T-helper 2 cell treated with Interferon-gamma antibody and Interleukin-4, amounts not matched to agents 100 ng/mL and 5 ng/mL, for 36 hours (primary cell): ENCODE data around the gene ATP7B. TPM values are rescaled to one million over a fixed set of nuclear protein-coding genes. Genes with fewer than 3 reads are reported as not detected.
"Not testable (repeated sequence)": the region's sequence is repeated elsewhere in the genome, so short reads cannot be mapped to it uniquely, and the experiment has no call there.

Experiments
- intact Hi-C: fragments of 100-400 bp; cut with micrococcal nuclease; formaldehyde crosslinking; loops from one replicate; pipeline ENCODE4 v1.15.1; 2023
- total RNA-seq: library from RNA; stranded (reverse); gene quantifications from 2 replicates; pipeline ENCODE4 v1.2.3, GENCODE V29; 2022

ATP7B gene
- 0.84 and 1.9 TPM in 2 replicates for total RNA-seq

DNA sequence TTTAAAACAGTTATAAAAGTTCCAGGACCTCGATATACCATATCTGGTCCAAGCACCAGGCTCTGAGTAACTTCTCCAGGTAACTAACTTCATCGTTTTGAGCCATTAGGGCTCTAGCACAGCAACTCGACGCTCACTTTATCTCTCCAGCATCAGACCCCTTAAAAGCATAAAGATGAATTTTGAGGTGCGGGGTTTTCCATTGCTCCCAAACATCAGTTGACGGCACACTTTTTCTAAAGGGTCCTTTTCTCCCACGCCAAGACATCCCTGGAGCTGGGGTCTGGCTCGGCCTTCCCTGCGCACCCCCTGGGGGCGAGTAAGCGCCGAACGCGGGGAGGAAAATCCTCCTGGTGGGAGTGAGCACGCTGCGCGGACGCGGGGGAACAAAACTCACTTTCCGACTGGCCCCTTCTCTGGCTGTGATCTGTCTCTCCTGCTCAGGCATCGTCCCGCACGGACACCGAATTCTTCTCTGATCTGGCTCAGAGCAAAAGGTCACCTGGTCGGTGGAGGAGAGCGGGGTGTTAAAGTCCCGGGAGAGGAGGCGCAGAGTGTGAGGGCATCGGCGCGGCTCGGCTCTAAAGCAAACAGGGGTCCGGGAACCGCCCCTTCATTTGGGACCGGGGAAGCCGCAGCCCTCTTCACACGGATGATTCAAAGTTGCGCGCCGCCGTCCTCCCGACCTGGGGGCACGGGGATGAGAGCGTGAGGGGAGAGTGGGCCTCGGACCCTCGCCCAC is at the start of gene ATP7B:
ATP7B (minus strand) TSS at position 561 of the 742 bp plus-strand sequence; CDS start at position 448, 113 bp downstream.
- intact Hi-C loops: loop anchor here (5.0 to 10.0 kb wide), 3 partner anchors 396 to 1929 kb away; partner anchors contain the start of gene SUGT1

DNA sequence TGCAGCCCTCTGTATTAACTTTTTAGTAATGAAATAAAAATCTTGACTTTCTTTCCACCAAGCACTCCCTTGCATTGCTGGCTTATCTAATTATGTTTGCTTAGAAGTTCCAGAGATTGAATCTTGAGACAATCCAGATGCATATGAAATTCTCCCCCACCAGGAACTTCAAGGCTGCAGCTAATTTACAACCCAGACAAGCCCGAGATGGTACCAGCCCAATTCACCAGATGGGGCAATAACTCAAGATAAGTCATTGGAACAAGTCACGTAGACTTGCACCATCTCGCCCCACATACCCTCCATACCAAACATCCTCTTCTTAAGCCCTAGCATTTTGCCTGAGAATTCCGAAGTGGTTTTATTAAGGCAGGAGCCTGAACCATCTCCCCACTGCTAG is 42.2 kb upstream of the ATP7B start:
- intact Hi-C loops: no loop called here

DNA sequence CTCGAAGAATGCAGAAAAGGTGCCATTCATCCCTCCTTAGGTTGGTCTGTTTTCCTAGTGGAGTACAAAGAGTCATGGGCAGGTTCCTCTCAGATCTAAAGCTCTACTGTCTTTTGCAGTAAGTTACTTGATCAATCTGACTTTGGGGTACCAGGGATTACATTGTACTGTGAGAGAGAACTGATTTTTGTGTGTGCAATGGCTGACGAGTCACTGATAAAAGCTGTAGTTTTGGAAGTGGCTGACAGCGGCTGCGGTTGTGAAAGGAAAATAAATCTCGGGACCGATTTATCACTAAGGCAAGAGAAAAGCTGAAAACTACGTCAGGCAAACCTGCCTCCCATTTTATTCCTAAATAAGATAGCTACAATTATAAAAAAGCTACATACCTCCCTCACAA is 40.1 kb upstream of the ATP7B start:
- intact Hi-C loops: no loop called here

- intact Hi-C loops: no loop called here
Measured at GRCh38 chr13:52048516-52048915, 37.3 kb upstream of the ATP7B start.

DNA sequence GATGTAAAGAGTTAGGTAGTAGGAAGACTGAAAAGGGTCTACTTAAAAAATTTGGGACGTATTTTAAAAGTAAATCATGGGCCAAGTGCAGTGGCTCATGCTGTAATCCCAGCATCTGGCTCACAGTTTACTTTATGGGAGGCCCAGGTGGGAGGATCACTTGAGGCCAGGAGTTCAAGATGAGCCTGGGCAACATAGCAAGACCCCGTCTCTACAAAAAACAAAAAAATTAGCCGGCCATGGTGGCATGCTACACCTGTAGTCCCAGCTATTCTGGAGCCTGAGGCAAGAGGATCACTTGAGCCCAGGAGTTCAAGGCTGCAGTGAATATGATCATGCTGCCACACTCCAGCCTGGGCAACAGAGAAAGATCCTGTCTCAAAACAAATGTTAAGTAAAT is 36.2 kb upstream of the ATP7B start:
- intact Hi-C loops: no loop called here

DNA sequence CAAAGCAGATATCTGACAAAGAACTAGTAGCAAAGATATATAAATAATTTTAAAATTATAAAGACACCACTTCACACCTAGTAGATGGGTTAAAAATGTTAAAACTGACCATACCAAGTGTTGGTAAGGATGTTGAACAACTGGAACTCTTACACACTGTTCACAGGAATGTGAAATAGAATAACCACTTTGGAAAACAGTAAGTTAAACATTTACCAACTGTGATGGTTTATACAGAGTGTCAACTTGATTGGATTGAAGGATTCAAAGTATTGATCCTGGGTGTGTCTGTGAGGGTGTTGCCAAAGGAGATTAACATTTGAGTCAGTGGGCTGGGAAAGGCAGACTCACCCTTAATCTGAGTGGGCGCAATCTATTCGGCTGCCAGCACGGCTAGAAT is 32.4 kb upstream of the ATP7B start:
- intact Hi-C loops: no loop called here

GRCh38 chr13:52036037-52036436 is 24.8 kb upstream of the ATP7B start:
- intact Hi-C loops: no loop called here

DNA sequence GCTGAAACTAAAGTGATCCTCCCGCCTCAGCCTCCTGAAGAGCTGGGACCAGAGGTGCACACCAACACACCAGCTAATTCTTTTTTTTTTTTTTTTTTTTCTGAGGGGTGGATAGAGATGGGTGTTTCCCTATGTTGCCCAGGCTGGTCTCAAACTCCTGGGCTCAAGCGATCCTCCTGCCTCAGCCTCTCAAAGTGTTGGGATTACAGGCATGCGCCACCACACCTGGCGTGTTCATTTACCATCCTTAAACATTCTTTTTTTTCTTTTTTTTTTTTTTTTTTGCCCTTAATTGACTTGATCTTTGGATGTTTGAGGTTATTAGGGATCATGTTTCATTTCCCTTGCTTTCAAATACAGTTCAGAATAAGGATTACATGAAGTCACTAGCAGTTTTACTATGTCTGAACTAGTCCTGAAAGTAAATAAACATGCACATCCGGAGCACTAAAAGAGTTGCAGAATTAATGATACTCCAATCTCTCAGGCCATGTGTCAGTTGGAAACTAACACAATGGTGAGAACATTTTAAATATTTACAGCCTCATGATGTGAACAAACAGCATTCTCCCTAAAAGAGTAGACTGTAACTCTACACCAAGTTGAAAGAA is 23.5 kb upstream of the ATP7B start:
- intact Hi-C loops: no loop called here

- intact Hi-C loops: no loop called here
Measured at GRCh38 chr13:52033039-52033438, 21.8 kb upstream of the ATP7B start.

DNA sequence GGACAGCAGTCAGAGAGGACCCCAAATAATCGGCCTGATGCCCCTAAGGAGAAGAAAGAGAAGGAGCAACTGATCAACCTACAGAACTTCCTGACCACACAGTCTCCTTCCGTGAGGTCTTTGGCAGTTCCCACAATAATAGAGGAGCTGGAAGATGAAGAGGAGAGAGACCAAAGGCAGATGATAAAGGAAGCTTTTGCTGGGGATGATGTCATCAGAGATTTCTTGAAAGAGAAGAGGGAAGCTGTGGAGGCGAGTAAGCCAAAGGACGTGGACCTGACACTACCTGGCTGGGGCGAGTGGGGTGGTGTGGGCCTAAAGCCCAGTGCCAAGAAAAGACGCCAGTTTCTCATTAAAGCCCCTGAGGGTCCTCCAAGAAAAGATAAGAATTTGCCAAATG is 19.2 kb upstream of the ATP7B start:
- intact Hi-C loops: not testable (repeated sequence)

DNA sequence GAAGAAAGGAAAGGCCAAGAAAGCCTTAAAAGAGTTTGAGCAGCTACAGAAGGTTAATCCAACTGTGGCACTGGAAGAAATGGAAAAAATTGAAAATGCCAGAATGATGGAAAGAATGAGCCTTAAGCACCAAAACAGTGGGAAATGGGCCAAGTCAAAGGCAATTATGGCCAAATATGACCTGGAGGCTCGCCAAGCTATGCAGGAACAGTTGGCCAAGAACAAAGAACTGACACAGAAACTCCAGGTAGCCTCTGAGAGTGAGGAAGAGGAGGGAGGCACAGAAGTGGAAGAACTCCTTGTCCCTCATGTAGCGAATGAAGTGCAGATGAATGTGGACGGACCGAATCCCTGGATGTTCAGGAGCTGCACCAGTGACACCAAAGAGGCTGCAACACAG is 18.3 kb upstream of the ATP7B start:
- intact Hi-C loops: no loop called here

DNA sequence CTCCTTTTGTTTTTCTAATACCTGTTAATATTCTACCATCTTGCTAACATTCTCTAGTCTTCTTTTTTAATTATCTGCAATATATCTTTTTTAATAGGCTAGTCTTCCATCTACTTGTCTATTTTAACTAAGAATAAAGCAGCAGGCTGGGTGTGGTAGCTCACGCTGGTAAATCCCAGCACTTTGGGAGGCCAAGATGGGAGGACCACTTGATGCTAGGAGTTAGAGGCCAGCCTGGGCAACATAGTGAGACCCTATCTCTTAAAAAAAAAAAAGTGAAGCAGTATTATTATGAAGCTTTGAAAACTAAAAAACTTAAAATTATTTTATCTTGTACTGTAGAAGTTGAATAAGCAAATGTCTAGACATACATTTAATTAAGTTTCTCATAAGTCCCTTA is 16.6 kb upstream of the ATP7B start:
- intact Hi-C loops: no loop called here

DNA sequence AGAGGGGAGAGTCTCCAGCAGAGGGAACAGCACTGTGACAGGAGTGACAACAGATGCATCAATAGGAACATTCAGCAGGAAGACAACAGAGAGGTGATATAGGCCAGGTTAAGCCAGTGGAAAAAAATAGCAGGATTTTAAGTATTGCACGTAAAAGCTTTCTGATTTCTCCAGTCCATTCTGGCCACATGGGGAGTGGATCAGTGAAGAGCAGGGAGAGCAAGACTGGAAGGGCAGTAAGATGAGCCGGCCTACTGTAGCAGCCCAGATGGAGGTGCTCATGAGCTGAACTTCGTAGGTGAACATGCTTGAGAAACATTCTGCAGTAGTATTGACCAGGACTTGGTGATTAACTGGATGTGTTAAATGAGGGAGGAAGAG is 15.0 kb upstream of the ATP7B start:
- intact Hi-C loops: no loop called here

DNA sequence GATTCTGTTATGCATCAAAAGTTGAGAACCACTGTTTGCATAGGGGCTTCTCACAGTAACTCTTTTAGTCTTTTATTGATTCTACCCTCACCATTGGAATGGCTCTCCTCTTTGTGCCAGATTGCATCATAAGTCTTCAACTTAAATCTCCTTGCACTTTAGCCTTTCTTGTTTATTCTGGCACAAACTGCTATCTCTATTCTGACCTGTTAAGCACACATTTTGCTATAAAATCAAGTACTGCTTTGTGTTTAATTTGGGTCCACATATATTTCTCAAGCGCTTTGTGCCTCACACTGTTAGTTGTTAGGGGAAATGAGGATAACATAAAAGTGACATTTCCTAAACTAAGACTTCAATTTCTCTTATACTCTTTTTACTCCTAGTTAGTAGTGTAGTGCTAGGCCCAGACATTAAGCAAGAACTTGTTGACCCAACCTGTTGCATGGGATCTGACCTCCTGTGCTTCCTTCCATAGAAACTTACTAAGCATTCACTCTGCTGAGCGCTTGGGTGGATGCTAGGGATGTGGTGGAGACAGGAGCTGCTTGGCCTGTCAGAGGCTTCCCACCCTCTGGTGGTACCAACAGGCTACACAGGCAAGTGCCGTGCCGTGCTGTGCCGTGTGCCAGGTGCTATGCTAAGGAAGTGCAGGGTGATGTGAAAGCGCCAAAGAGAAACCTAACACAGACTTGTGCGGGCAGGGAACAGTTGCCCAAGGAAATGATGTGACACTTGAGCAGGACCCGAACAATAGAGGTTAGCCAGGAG is 14.4 kb upstream of the ATP7B start:
- intact Hi-C loops: no loop called here

DNA sequence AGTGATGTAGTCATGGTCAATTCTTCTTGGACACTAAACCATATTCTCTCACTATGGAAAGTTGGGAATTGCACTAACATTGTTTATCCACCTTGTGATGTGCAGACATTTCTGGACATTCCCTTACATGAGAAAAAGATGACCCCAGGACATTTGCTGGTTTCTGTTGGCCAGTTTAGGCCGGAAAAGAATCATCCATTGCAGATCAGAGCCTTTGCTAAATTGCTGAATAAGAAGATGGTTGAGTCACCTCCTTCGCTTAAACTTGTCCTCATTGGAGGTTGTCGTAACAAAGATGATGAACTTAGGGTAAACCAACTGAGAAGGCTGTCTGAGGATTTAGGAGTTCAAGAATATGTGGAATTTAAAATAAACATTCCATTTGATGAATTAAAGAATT is 13.2 kb upstream of the ATP7B start, which contains the start of gene UTP14C:
UTP14C (plus strand) TSS at position 211 of the 400 bp plus-strand sequence. CDS start 4,114 bp downstream, outside the sequence.
- intact Hi-C loops: no loop called here

DNA sequence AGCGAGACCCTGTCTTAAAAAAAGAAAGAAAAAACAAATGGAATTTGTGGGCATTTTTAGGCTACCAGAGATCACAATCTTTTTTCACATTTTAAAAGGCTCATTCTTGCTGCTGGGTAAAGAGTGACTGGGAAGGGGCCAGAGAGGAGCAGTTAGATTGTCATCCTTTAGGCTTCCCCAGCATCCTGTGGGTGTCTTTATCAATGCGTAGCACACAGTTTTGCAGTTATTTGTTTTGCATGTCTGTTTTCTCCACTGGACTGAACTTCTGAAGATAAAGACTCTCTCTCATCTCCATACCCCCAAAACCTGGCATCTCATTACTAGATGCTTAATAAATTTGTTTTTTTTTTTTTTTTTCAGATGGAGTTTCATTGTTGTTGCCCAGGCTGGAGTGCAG is 11.1 kb upstream of the ATP7B start:
- intact Hi-C loops: no loop called here

DNA sequence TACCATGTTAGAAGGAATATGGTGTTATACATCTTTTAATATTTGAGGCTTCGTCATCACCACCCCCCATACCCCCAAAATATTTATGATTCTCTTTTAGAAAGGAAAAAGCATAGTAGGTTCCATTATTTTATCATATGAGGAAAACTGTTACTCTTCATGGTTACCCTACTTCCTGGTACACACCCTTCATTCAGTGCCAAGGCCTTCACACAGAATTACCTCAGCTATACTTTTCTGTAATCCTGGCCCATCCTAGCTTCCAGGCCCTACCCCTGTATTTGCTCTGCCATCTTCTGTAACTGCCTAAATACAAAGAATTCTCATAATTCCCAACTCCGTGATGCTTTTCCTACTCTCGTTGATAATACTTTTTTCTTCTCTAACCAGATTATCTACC is 8.9 kb upstream of the ATP7B start:
- intact Hi-C loops: no loop called here

DNA sequence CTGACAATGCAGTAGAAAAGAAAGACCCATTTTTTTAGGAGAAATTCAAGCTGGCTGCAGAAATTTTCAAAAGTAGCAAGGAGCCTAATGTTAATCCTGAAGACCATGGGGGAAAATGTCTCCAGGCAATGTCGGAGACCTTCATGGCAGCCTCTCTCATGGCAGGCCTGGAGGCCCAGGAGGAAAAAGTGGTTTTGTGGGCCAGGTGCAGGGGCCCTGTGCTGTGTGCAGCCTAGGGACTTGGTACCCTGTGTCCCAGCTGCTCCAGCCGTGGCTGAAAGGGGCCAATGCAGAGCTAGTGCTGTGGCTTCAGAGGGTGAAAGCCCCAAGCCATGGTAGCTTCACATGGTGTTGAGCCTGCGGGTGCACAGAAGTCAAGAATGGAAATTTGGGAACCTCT is 5.0 kb upstream of the ATP7B start:
- intact Hi-C loops: loop anchor here (10.0 kb wide), 1 partner anchor 401 kb away; no protein-coding TSS in a partner anchor

- intact Hi-C loops: loop anchor here (1.0 to 10.0 kb wide), 10 partner anchors 116 to 1930 kb away; partner anchors contain the start of genes CKAP2, DHRS12, NEK3 and SUGT1
Measured at GRCh38 chr13:52012512-52012836, 1.2 kb upstream of the ATP7B start.

DNA sequence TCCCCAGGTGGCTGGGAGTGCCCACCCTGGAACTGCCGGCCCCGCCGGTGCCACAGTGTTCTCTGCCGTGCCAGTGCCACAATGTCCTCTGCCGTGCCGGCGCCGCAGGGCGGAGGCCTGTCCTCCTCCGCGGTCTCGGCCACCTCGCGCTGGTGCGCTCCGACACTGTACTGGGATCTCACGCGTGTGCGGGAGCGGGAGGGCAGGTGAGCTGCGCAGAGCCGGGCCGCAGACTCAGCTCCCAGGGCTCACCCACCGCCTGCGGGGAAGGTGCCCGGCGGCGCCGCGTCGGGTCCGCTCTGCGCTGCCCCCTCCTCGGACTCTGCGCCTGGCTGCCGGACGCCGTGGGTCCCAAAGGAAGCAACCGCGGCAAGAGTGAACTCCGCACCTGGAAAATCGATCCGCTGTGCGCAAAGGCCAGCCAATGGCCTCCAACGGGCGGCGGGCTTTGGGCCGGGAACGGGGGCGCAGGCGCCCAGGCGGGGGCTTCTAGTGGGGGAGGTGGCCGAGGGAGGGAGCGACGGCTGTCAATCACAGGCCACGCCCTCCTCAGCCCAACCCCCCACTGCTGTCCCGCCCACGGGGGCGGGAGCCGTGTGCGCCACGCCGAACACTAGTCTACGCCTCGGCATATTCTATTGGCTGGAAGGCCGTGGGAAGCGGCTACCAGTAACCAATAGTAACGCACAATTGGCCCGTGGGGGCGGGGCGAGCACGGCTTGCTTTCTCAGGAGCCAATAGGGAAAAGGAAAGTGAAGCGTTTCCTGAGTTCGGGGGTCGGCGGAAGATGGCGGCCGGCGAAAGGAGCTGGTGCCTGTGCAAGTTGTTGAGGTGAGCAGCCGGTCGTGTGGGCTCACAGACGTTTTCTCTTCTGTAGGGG is 622 bp upstream of the ATP7B start, which contains the start of gene ALG11:
ALG11 (plus strand) TSS at position 767 of the 880 bp plus-strand sequence; CDS start at position 788, 21 bp downstream.
- intact Hi-C loops: loop anchor here (1.0 to 10.0 kb wide), 10 partner anchors 115 to 1930 kb away; partner anchors contain the start of genes CKAP2, DHRS12, NEK3 and SUGT1

DNA sequence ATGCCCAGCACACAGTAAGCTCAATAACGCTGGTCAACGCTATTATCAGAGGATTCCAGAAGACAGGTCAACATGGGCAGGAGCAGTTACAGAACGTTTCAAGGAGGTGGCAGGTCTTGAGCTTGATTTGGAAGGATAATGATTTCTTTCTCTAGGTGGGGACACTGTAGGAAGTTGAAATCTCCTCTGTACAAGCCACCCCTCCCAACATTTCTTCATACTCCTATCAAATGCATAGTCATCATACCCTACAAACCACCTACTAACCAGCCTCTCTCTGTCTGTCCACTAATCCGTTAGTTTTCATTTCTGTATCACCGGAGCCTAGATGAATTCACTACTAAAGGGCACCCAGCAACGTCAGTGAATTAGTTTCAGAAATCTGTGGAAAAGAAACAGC is 1.3 kb downstream of the ATP7B start:
- intact Hi-C loops: loop anchor here (5.0 to 10.0 kb wide), 3 partner anchors 395 to 1928 kb away; partner anchors contain the start of gene SUGT1
